ENCODE measurements around the gene GIPC1.
A peak's percentile ranks its signal among the peaks of the same experiment; 100 is the strongest.

The GIPC1 gene

GRCh38 chr19:14494411-14494810 lies 1.5 kb downstream of the GIPC1 start:
- TF ChIP-seq, protein P1, sequence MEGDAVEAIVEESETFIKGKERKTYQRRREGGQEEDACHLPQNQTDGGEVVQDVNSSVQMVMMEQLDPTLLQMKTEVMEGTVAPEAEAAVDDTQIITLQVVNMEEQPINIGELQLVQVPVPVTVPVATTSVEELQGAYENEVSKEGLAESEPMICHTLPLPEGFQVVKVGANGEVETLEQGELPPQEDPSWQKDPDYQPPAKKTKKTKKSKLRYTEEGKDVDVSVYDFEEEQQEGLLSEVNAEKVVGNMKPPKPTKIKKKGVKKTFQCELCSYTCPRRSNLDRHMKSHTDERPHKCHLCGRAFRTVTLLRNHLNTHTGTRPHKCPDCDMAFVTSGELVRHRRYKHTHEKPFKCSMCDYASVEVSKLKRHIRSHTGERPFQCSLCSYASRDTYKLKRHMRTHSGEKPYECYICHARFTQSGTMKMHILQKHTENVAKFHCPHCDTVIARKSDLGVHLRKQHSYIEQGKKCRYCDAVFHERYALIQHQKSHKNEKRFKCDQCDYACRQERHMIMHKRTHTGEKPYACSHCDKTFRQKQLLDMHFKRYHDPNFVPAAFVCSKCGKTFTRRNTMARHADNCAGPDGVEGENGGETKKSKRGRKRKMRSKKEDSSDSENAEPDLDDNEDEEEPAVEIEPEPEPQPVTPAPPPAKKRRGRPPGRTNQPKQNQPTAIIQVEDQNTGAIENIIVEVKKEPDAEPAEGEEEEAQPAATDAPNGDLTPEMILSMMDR (IDR thresholded peaks at IDR 0.05; ENCODE audit: low read depth, low read length, missing control alignments): no peak
- DNase-seq (ENCODE audit: low read depth): no peak
- peak overlapping the region; percentile 66 for H3K4me3 ChIP-seq (ENCODE audit: low read depth, low read length)
- in situ Hi-C loops (cut with HindIII; ENCODE audit: low sequenced_read_pairs): no loop called here

- TF ChIP-seq, protein P1 (IDR thresholded peaks at IDR 0.05; ENCODE audit: low read depth, low read length, missing control alignments): no peak
- no peak for DNase-seq (ENCODE audit: low read depth)
- H3K4me3 ChIP-seq (ENCODE audit: low read depth, low read length): no peak overlapping the region
- in situ Hi-C loops (cut with HindIII; ENCODE audit: low sequenced_read_pairs): no loop called here
These were observed 3.1 kb downstream of the GIPC1 start for GRCh38 chr19:14492756-14493337.

DNA sequence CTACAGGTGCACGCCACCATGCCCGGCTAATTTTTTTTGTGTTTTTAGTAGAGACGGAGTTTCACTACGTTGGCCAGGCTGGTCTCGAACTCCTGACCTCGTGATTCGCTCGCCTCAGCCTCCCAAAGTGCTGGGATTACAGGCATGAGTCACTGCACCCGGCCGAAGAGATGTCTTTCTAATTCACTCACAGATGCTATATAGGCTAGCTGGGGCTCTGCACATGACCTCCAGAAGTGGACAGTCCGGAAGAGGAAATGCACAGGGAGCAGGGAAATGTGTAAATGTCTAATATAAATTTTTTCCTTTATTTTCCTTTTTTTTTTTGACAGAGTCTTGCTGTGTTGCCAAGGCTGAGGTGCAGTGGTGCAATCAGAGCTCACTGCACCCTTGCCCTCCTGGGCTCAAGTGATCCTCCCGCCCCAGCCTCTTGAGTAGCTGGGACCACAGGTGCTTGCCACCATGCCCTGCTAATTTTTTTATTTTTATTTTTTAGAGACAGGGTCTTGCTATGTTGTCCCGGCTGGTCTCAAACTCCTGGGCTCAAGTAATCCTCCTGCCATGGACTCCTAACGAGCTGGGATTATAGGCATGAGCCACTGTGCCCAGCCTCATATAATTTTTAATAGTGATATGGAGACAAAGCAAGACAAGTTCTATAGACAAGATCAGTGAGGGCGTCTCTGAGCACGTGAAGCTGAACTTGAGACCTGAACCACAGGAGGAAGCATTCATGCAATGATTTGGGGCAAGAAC lies 8.4 kb downstream of the GIPC1 start:
- TF ChIP-seq, protein P1 (IDR thresholded peaks at IDR 0.05; ENCODE audit: low read depth, low read length, missing control alignments): no peak

GRCh38 chr19:14482172-14482941 lies 13.6 kb downstream of the GIPC1 start:
- DNase-seq (ENCODE audit: low read depth): no peak
- in situ Hi-C loops (cut with HindIII; ENCODE audit: low sequenced_read_pairs): no loop called here
- H3K4me3 ChIP-seq (ENCODE audit: low read depth, low read length): no peak overlapping the region

More for the DNA sequence above, 8.4 kb downstream of the GIPC1 start:
- H3K4me3 ChIP-seq (ENCODE audit: low read depth, low read length): no peak overlapping the region
- in situ Hi-C loops (cut with HindIII; ENCODE audit: low sequenced_read_pairs): no loop called here
- DNase-seq (ENCODE audit: low read depth): no peak

DNA sequence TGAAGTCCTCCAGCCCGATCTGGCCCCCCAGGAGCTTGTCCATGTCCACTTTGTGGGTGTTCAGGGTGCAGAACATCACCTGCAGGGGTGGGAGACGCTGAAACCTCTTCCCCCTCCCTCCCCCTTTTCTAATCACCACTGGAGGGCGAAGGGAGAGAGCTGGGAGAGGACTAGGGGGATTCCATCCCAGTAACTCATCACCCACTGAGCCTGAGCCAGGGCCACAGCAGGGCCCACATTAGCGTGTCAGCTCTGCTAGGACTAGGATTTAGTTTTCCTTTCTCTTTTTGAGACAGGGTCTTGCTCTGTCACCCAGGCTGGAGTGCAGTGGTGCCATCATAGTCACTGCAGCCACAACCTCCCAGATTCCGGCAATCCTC lies 15.2 kb downstream of the GIPC1 start:
- in situ Hi-C loops (cut with HindIII; ENCODE audit: low sequenced_read_pairs): no loop called here
- no peak overlapping the region for H3K4me3 ChIP-seq (ENCODE audit: low read depth, low read length)
- TF ChIP-seq, protein P1 (IDR thresholded peaks at IDR 0.05; ENCODE audit: low read depth, low read length, missing control alignments): no peak
- DNase-seq (ENCODE audit: low read depth): no peak

More at GRCh38 chr19:14482172-14482941, 13.6 kb downstream of the GIPC1 start:
- TF ChIP-seq, protein P1 (IDR thresholded peaks at IDR 0.05; ENCODE audit: low read depth, low read length, missing control alignments): no peak

DNA sequence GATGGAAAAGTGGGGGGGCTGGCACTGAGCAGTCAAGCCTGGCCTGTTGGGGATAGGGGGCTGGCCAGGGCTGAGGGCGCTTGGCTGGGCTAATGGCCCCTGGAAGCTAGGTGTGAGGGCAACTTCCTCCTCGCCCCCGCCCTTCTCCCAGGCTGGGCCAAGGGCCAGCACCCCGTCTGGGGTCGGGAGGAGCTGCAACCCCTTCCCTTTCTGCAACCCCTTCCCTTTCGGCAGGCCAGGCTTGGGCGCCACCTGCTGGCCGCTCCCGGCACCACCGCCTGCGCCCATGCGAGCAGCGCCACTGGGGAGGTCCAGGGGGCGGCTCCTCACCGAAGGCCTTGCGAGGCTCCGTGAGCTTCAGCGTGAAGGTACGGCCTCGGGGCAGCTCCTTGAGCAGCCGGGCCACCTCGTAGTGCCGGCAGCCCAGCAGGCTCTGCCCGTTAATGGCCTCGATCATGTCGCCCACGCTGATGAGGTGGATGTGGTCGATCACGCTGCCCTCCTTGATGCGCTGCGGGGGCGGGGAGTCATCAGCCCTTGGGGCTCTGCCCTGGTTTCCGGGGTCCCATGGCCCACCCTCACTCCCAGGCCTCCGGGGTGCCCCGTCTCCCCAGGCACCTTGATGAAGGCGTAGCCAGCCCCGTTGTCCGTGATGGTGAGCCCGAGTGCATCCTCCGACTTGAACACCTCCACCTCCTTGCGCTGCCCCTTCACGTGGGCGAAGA lies 15.8 kb downstream of the GIPC1 start:
- in situ Hi-C loops (cut with HindIII; ENCODE audit: low sequenced_read_pairs): no loop called here
- no peak for DNase-seq (ENCODE audit: low read depth)
- no peak overlapping the region for H3K4me3 ChIP-seq (ENCODE audit: low read depth, low read length)
- TF ChIP-seq, protein P1 (IDR thresholded peaks at IDR 0.05; ENCODE audit: low read depth, low read length, missing control alignments): peak; percentile 85
